Left ventricle myocardium superior (tissue), 1 donor: ENCODE measurements around the gene DENND6A. TPM values are rescaled to one million over a fixed set of nuclear protein-coding genes. Genes with fewer than 3 reads are reported as not detected.
A peak's percentile ranks its signal among the peaks of the same experiment; 100 is the strongest.
"Not testable (repeated sequence)": the region's sequence is repeated elsewhere in the genome, so short reads cannot be mapped to it uniquely, and the experiment has no call there.

ENCODE experiments used
- ATAC-seq: fragments of 200-7000 bp; cut with Tn5 transposase; one replicate; pipeline ENCODE4 v1.9.1; 2020; ENCODE audit warnings: mild to moderate bottlenecking, moderate library complexity
- DNase-seq: peaks from one replicate; pipeline ENCODE4 v3.0.0-alpha.2; 2020
- intact Hi-C: fragments of 100-400 bp; cut with micrococcal nuclease; formaldehyde crosslinking; loops from one replicate; pipeline ENCODE4 v1.11.0; 2022
- total RNA-seq: library from RNA; stranded (reverse); fragmentation: NEBNext Ultra II Directional; extraction: Animal tissue kit (Norgen Biotek cat#: 25700); gene quantifications from one replicate; pipeline ENCODE4 v1.2.1, GENCODE V29; 2021
- donor health status: DM: no; HTN: yes; CAD: no; lungs with severe emphysema.

The DENND6A gene
- total RNA-seq, 1 donor from 2014 or later, result 18.5 TPM

DNA sequence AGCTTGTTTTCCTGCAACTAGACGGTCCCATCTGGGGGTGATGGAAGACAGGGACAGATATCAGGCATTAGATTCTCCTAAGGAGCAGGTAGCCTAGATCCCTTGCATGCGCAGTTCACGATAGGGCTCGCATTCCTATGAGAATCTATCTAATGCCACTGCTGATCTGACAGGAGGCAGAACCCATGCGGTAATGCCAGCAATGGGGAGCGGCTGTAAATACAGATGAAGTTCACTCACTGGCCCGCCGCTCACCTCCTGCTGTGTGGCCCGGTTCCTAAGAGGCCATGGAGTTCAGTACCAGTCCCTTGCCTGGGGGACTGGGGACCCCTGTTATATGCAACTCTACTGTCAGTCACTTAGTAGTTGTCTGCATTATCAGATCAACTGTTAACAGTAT is 7.9 kb upstream of the DENND6A start:
- intact Hi-C loops, result no loop called here
- DNase-seq (no peak), ATAC-seq (no peak)

- ATAC-seq (no peak), DNase-seq (no peak)
- intact Hi-C loops, result no loop called here
These were observed 6.7 kb upstream of the DENND6A start for GRCh38 chr3:57699591-57699990.

DNA sequence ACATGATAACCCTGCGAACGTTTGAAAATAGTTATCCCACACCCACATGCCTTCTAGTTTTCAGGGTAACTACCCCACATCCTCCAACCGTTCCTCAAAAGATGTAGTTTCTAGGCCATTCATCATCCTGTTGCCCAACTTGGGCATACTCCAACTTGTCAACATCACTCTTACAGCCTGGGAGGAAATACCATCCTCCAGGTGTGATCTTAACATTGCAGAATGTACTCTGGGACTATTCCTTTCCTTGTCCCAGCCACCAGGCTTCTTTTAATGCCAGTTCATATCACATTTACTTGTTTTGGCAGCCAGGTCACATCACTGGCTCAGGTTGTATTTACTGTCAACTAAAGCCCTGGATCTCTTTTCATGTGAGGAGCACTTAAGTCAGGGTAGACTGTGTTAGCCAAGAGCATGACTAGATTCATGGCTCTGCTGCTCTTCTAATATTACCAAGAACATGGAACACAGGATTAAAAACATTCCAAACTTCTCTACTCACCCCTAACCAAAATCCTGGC is 4.0 kb upstream of the DENND6A start:
- intact Hi-C loops, result no loop called here
- DNase-seq, result no peak
- no peak for ATAC-seq

GRCh38 chr3:57694146-57694545 is 1.3 kb upstream of the DENND6A start:
- DNase-seq (no peak), ATAC-seq (no peak)
- intact Hi-C loops, result no loop called here

DNA sequence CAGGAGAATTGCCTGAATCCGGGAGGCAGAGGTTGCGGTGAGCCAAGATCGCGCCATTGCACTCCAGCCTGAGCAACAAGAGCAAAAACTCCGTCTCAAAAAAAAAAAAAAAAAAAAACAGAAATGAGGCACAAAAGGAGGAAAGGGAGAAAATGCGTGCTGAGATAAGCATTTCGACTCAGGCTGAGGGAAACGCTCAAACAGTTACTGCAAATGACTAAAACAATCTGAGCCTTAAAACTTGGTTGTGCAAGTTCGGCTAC is 813 bp downstream of the DENND6A start:
- ATAC-seq, DNase-seq, intact Hi-C loops: not testable (repeated sequence)

GRCh38 chr3:57691411-57692132 is 1.3 kb downstream of the DENND6A start:
- ATAC-seq (no peak), DNase-seq (no peak)
- intact Hi-C loops, result no loop called here

- no peak for DNase-seq
- intact Hi-C loops, result no loop called here
- no peak for ATAC-seq
These were observed 3.4 kb downstream of the DENND6A start for GRCh38 chr3:57689367-57690053.

DNA sequence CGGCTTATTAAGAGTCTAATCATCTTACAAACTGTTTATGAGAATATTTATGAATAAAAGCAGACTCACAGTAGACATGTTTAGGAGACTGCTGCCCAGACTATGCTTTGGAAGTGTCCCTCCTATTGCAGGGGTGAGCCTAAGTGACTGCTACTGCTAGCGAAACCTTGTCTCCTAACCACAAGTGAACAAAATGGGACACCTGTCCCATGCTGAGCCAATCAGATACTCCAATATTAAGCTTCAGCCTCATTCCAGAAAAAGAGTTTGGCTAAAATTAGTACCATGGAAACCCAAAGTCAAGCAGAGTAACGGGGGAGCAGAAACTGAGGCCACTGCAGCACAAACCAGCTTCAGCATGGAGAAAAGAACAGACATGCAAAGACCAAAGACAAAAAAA is 4.6 kb downstream of the DENND6A start:
- ATAC-seq, result no peak
- intact Hi-C loops, result no loop called here

GRCh38 chr3:57683286-57683685 is 9.6 kb downstream of the DENND6A start:
- intact Hi-C loops, result no loop called here
- DNase-seq, result no peak
- ATAC-seq, result no peak

More for the DNA sequence above, 4.6 kb downstream of the DENND6A start:
- no peak for DNase-seq

DNA sequence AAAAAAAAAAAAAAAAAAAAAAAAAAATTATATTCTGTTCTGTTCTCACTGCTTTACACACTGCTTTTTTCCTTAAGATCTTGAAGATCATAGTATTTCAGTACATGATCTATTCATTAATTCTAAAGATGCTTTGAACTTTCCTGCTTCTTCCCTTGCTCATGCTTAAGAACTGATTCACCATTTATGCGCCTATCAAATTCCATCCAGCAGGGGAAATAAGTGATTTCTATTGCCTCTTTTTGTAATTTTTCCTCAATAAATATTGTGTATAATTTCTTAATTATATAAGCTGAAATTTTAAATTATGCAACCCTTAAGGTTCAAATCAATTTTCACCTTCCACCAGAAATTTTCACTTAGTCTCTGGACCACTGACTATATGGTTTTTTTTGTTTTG is 10.6 kb downstream of the DENND6A start:
- intact Hi-C loops, result no loop called here
- ATAC-seq (no peak), DNase-seq (no peak)

GRCh38 chr3:57681691-57682090 is 11.2 kb downstream of the DENND6A start:
- DNase-seq (no peak), ATAC-seq (no peak)
- intact Hi-C loops, result no loop called here

DNA sequence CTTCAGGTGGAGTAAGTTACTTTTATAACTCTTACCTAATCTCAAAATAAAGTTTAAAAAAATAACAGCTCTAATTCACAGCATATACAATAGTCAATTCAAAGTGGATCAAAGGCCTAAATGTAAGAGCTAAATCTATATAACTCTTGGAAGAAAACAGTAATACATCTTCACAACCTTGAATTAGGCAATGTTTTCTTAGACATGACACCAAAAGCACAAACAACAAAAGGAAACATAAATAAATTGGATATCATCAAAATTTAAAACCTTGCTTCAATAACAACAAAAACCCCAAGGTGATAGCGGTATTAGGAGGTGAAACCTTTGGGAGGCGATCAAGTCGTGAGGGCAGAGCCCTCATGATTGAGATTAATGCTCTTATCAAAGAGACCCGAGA is 12.8 kb downstream of the DENND6A start:
- DNase-seq (no peak), ATAC-seq (no peak)
- intact Hi-C loops, result no loop called here

GRCh38 chr3:57675530-57675929 is 17.3 kb downstream of the DENND6A start:
- ATAC-seq, result no peak
- intact Hi-C loops, result no loop called here

GRCh38 chr3:57673156-57673555 is 19.7 kb downstream of the DENND6A start:
- ATAC-seq (peak; percentile 80), DNase-seq (no peak)
- intact Hi-C loops, result no loop called here

More at GRCh38 chr3:57675530-57675929, 17.3 kb downstream of the DENND6A start:
- no peak for DNase-seq

DNA sequence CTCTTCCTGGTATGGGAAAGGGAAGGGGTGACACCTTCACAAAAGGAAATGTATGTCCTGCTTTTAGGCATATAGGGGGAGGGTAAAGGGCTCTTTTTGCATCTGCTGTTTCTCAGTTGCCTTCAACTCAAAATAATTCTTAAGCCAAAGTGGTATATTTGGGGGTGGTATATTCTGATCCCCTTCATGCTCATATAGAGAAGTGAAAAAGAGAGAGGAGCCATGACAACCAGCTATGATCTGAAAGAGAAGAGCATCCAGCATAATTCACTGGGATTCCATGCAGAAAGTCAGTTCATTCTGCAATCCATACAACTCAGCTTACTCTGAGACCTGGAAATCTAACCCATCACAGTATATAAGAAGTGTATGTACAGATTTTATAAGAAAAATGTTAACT is 22.3 kb downstream of the DENND6A start:
- intact Hi-C loops, result no loop called here
- ATAC-seq (no peak), DNase-seq (no peak)

DNA sequence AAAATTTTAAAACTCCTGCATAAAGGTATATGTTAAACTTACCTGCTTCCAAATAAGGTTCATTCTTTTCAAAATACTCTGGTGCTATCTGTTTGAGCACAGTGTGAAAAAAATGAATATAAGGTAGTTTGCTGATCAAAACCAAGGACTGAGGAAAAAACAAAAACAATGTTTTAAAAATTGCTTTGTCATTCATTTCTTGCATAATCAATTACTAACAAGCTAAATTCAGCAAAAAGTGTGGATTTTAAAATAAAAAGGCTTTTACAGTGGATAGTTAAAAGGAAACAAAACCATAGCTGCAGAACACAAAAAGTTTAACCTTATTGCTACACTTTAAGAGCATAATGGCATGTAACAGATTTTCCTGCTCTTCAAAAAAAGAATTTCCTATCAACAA is 31.5 kb downstream of the DENND6A start:
- ATAC-seq, result no peak
- intact Hi-C loops, result no loop called here
- DNase-seq, result no peak

- DNase-seq (no peak), ATAC-seq (no peak)
- intact Hi-C loops, result no loop called here
These were observed 33.0 kb downstream of the DENND6A start for GRCh38 chr3:57659806-57660439.

DNA sequence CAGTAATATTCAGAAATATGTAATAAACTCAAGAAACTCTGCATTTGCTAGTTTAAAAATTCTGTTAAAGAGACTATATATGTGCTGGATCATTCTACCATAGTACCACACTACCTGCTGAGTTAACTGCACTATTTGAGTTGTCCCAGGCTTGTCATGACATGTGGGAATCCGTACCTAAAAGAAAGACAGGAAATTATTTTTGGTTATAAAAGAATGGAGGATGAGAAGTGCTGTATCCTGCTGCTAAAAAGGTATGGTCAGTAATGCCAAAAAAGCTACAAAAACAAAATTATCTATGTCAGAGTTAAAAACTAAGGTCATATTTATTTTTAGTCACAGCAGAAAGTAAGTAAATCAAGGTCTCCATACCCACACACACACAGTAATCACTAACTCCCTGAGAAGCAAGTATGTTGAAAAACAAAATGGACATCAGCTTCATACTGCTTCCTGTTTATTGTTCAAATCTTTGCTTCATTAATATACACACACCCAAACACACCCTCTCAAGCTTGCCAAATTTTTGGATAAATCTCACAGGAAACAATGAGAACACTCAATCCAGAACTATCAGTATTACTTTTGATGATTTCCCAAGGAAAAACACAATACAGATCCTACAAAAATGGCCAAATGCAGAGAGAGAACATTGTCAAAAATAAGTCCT is 33.7 kb downstream of the DENND6A start:
- ATAC-seq (peak; percentile 32), DNase-seq (no peak)
- intact Hi-C loops, result no loop called here

DNA sequence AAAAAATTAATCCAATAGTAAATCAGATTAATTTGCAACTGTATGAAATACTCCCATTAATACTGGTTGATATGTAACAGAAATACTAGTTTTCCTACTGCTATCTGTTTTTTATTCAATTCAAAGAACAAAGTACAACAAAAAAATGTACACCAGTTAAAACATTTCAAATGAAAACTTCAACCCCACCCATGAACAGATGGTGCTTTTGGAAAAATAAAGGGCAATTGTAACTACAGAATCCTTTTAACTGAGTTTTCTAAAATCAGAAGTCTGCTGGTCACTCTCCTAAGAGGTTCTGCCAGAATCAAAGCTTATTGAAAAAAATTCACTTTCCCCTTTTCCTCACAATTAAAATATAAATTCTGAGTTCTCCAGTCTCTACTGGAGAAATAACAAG is 34.3 kb downstream of the DENND6A start:
- DNase-seq (no peak), ATAC-seq (no peak)
- intact Hi-C loops, result no loop called here

DNA sequence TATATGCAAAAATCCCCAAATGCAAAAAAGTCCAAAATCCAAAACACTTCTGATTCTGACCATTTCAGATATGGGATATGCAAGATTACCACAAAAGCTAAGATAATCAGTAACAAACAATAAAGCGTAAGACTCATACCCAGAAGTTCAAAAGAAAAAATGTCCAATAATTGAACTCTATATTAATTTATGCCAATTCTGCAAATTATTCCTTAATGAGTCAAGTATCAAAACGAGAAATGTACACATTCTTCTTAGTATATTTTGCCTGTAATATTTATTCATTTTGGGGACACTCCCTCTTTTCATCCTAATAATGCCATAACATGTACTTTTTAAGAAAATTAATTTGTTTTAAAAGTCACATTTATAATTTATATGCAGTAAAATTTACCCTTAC is 37.1 kb downstream of the DENND6A start:
- ATAC-seq (no peak), DNase-seq (no peak)

More for the DNA sequence above, 37.1 kb downstream of the DENND6A start:
- intact Hi-C loops, result no loop called here
